ENCODE measurements around the gene BRF1. TPM values are rescaled to one million over a fixed set of nuclear protein-coding genes. Genes with fewer than 3 reads are reported as not detected.

Gene BRF1
- polyA plus RNA-seq, 1 of the 3 experiments (the other 2 are of a cell fraction): 15.7 TPM

GRCh38 chr14:105221598-105222178, 79.1 kb downstream of the BRF1 start:
- WGBS (ENCODE audit: low lambda C conversion rate): 97% methylated on average over 15 of the region's 27 CpGs
- Histone ChIP-seq H3K4me3 (ENCODE audit: low read depth in 2 of 2, low read length in 1 of 2) (no peak overlapping the region), H2AFZ (ENCODE audit: low read depth) (no peak overlapping the region), H3K9me2 (no peaks in the 10 kb centered on the region), H3K27ac (ENCODE audit: low read depth in 2 of 2, low read length in 1 of 2) (peak overlapping the region in 1 of 2 experiments; percentile 93; a peak in 2 of 4 replicates), H3K79me2 (ENCODE audit: insufficient read depth) (no peaks in the 10 kb centered on the region; the same call in 1 of the 2 replicates), H3K9ac (no peak overlapping the region), H3K9me3 (no peaks in the 10 kb centered on the region), H3K27me3 (ENCODE audit: insufficient read depth) (no peaks in the 10 kb centered on the region), H3K36me3 (replicated peaks in 1 of 2; ENCODE audit: control insufficient read depth in 1 of 2, insufficient read depth in 2 of 2, low read length in 1 of 2) (peaks cover 10 to 43% of the 10 kb centered on the region in 2 experiments), H3K4me1 (ENCODE audit: control insufficient read depth in 1 of 2, insufficient read depth in 2 of 2, low read depth in 1 of 2, low read length in 1 of 2) (peaks cover 0 to 26% of the 10 kb centered on the region in 2 experiments; a peak in 1 of 4 replicates), H4K20me1 (ENCODE audit: insufficient read depth) (no peaks in the 10 kb centered on the region), H3F3A (replicated peaks; ENCODE audit: insufficient read depth) (no peaks in the 10 kb centered on the region), H3K4me2 (no peak overlapping the region)
- TF ChIP-seq MEF2A (IDR thresholded peaks at IDR 0.05; ENCODE audit: borderline replicate concordance, low read depth) (no peak), RXRA (IDR thresholded peaks at IDR 0.05; ENCODE audit: borderline replicate concordance, low read depth) (no peak), YY1 (IDR thresholded peaks at IDR 0.05; ENCODE audit: low read depth) (no peak), RFX5 (IDR thresholded peaks at IDR 0.05; ENCODE audit: low read length) (no peak), SMC3 (IDR thresholded peaks at IDR 0.05; ENCODE audit: low read depth, low read length) (no peak), FOSL2 (IDR thresholded peaks at IDR 0.05; ENCODE audit: borderline replicate concordance, low read depth) (no peak), MAX (IDR thresholded peaks at IDR 0.05; ENCODE audit: low read depth) (no peak), EP300 (IDR thresholded peaks at IDR 0.05; ENCODE audit: borderline replicate concordance in 1 of 2, low read depth in 1 of 2, low read length in 1 of 2) (no peak), SIN3A (IDR thresholded peaks at IDR 0.05; ENCODE audit: borderline replicate concordance, low read depth, low read length) (no peak), NFIC (IDR thresholded peaks at IDR 0.05; ENCODE audit: borderline replicate concordance) (no peak)
- TF ChIP-seq, protein P1, sequence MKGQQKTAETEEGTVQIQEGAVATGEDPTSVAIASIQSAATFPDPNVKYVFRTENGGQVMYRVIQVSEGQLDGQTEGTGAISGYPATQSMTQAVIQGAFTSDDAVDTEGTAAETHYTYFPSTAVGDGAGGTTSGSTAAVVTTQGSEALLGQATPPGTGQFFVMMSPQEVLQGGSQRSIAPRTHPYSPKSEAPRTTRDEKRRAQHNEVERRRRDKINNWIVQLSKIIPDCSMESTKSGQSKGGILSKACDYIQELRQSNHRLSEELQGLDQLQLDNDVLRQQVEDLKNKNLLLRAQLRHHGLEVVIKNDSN (IDR thresholded peaks at IDR 0.05; ENCODE audit: borderline replicate concordance, low read depth): no peak
- TF ChIP-seq, protein P2, sequence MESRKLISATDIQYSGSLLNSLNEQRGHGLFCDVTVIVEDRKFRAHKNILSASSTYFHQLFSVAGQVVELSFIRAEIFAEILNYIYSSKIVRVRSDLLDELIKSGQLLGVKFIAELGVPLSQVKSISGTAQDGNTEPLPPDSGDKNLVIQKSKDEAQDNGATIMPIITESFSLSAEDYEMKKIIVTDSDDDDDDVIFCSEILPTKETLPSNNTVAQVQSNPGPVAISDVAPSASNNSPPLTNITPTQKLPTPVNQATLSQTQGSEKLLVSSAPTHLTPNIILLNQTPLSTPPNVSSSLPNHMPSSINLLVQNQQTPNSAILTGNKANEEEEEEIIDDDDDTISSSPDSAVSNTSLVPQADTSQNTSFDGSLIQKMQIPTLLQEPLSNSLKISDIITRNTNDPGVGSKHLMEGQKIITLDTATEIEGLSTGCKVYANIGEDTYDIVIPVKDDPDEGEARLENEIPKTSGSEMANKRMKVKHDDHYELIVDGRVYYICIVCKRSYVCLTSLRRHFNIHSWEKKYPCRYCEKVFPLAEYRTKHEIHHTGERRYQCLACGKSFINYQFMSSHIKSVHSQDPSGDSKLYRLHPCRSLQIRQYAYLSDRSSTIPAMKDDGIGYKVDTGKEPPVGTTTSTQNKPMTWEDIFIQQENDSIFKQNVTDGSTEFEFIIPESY (IDR thresholded peaks at IDR 0.05; ENCODE audit: borderline replicate concordance, low read depth): no peak
- TF ChIP-seq, protein P3, sequence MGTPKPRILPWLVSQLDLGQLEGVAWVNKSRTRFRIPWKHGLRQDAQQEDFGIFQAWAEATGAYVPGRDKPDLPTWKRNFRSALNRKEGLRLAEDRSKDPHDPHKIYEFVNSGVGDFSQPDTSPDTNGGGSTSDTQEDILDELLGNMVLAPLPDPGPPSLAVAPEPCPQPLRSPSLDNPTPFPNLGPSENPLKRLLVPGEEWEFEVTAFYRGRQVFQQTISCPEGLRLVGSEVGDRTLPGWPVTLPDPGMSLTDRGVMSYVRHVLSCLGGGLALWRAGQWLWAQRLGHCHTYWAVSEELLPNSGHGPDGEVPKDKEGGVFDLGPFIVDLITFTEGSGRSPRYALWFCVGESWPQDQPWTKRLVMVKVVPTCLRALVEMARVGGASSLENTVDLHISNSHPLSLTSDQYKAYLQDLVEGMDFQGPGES (IDR thresholded peaks at IDR 0.05; ENCODE audit: low read depth, low read length): no peak
- TF ChIP-seq, protein P4, sequence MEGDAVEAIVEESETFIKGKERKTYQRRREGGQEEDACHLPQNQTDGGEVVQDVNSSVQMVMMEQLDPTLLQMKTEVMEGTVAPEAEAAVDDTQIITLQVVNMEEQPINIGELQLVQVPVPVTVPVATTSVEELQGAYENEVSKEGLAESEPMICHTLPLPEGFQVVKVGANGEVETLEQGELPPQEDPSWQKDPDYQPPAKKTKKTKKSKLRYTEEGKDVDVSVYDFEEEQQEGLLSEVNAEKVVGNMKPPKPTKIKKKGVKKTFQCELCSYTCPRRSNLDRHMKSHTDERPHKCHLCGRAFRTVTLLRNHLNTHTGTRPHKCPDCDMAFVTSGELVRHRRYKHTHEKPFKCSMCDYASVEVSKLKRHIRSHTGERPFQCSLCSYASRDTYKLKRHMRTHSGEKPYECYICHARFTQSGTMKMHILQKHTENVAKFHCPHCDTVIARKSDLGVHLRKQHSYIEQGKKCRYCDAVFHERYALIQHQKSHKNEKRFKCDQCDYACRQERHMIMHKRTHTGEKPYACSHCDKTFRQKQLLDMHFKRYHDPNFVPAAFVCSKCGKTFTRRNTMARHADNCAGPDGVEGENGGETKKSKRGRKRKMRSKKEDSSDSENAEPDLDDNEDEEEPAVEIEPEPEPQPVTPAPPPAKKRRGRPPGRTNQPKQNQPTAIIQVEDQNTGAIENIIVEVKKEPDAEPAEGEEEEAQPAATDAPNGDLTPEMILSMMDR (IDR thresholded peaks at IDR 0.05): no peak
- ChIA-PET CTCF (interaction anchor here (0.8 to 1.6 kb wide), 5 partner anchors 10 to 79 kb away, joined by 3 to 5 read pairs (median 3); partner anchors contain the start of gene BRF1), POLR2A (interaction anchor here (1.5 kb wide), 2 partner anchors 27 to 38 kb away, joined by 4 to 6 read pairs; partner anchors contain the start of gene BTBD6)
- no peak for DNase-seq

All from SK-N-SH (cell line).